Stimulated activated CD8-positive, alpha-beta memory T cell treated with anti-CD3 and anti-CD28 coated beads, Interleukin-12 subunit alpha, Interleukin-12 subunit beta, amount 100 ng/mL, for 24 hours (primary cell): ENCODE results near the gene ENTPD7.
"Not testable (repeated sequence)": the region's sequence is repeated elsewhere in the genome, so short reads cannot be mapped to it uniquely, and the experiment has no call there.

ENCODE experiments used
- DNase-seq: peaks from one replicate; pipeline ENCODE4 v3.0.0-alpha.2; 2020; ENCODE audit errors: extremely low read depth

Gene ENTPD7, protein sequence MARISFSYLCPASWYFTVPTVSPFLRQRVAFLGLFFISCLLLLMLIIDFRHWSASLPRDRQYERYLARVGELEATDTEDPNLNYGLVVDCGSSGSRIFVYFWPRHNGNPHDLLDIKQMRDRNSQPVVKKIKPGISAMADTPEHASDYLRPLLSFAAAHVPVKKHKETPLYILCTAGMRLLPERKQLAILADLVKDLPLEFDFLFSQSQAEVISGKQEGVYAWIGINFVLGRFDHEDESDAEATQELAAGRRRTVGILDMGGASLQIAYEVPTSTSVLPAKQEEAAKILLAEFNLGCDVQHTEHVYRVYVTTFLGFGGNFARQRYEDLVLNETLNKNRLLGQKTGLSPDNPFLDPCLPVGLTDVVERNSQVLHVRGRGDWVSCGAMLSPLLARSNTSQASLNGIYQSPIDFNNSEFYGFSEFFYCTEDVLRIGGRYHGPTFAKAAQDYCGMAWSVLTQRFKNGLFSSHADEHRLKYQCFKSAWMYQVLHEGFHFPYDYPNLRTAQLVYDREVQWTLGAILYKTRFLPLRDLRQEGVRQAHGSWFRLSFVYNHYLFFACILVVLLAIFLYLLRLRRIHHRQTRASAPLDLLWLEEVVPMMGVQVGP

DNA sequence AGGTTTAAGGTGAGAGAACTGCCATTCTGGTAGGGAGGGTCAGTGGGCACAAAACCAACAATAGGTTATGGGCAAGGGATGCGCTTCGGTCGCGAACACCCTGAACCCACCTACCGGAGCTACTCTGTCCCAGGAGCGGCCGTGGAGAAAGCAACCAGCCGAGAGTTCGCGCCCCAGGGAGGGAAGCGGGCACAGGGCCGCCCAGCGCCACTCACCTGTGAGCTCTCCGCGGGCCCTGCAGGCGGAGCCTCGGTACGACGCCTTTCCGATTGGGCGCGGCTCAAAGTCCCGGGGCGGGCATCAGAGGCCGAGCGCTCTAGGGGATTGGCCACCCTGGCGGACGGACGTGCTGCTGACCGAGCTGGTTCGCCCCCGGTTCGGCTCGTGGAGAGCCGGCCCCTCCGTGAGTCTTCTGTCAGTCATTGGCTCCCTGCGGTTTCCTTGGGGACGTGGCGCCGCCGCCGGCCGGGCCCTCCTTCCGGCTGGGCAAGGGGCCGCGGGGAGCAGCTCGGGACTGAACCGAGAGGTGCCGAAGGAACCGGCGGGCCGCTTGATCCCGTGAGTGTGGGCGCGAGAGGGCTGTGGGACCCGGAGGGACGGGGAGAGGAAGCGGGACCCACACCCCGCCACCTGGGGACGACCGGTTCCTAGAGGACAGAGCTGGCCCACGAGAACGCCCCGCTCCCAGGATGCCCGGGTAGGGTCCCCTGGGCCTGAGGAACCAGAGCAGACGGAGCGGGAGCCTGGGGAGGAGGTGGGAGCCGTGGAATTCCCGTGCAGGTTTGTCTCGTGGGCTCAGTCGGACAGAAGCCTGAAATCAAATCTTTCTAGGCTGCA lies at the start of gene ENTPD7:
ENTPD7 (plus strand) TSS at position 479 of the 837 bp plus-strand sequence. CDS start 448 bp downstream, outside the sequence.
- peak; percentile 81 for DNase-seq

DNA sequence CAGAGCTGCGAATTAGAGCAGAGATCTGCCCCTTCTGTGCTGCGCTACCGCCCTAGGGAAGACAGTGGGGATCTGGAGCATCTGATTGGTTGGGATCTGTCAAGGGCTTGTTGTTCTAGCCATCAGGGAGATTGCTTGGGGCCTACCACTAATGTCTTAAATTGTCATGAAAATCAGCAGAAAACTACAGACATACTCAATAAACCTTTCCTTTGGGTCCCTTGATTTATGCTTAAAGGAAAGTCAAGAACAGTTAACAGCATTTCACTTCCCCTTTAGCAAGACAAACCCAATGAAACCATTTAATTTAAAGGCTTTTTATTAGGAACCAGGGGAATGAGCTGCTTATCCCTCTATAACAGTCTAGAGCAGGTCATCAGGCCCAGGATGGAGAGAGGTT lies 49.1 kb upstream of the ENTPD7 start:
- DNase-seq, result no peak

DNA sequence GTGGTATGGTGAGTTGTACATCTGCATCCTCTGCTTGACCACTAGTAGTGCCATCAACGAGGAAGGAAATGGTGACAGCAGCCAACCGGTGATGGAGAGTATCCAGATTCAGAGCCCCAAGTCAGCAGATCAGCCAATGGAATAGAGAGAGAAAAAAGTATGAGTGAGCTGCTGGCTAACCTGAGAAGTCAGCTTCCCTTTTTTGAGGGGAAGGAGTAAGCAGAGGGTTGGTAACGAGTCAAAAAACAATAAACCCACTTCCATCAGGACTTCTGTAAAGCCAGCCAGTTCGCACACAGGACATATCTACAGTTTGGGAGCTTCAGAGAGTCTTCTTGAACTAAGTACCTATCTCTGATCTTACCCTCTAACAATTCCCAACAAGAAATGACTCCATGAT lies 48.0 kb upstream of the ENTPD7 start:
- DNase-seq, result no peak

DNA sequence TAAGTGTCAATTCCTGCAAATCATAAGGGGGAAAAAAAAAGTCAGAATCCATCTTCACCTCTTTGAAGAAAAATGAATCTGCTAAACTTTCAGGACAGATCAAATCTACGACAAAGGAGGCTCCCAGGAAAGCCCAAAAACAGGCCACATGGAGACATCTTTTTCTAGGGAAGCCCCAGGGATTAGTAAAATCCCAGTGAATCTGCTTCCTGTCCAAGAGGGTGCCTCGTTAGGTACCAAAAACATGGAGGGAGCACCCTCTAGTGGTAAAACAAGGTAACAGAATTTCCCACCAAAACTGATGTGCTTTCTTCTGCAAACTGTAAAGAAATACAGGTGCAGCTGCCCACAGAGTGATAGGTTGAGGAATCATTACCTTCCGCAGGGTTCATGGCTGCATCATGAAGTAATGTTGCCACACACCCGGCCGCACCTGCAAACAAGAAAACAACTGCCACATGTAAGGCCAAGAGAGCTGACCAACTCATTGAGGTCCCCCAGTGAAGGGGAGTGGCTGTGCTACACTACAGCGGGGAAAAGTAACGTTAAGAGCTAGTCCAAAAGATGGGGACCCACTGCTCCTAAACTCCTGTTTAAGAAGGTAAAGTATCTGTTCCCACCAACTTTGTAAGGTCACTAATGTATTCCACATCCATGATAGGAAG lies 47.0 kb upstream of the ENTPD7 start:
- no peak for DNase-seq

DNA sequence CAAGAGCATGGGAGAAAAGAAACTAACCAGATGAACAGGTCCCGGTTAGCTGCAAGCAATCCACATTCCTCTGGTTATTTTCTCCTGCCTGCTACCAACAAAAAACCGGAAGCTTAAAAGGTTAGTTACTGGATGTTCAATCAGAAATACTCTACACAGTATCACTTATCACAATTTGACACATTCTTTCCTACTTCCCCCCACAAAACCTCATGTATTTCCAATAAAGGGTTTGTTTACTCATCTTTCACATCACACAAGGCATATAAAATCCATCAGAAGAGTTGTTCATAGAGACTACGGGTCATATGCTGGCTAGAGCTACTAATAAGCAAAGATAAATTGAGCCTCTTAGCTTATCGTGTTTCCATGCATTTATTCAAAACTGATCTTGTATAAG lies 43.9 kb upstream of the ENTPD7 start:
- no peak for DNase-seq

DNA sequence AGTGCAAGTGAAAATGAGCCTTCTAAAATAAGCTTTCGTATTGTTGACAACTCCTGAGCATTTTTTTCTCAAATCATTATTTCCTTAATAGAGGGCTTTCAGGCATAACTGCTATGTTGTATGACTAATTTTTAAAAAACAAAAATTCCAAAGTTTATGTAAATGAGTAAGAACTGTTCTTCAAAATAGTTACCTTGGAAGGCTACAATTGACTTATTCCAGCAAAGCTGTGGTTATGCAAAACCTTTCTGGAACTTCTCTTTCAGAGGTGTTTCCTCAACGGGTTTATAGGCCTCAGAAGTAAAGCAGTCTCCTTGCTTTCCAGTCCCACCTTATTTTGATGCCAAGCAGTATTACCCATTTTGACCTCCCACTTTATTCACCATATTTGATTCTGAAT lies 41.6 kb upstream of the ENTPD7 start:
- DNase-seq, result no peak

DNA sequence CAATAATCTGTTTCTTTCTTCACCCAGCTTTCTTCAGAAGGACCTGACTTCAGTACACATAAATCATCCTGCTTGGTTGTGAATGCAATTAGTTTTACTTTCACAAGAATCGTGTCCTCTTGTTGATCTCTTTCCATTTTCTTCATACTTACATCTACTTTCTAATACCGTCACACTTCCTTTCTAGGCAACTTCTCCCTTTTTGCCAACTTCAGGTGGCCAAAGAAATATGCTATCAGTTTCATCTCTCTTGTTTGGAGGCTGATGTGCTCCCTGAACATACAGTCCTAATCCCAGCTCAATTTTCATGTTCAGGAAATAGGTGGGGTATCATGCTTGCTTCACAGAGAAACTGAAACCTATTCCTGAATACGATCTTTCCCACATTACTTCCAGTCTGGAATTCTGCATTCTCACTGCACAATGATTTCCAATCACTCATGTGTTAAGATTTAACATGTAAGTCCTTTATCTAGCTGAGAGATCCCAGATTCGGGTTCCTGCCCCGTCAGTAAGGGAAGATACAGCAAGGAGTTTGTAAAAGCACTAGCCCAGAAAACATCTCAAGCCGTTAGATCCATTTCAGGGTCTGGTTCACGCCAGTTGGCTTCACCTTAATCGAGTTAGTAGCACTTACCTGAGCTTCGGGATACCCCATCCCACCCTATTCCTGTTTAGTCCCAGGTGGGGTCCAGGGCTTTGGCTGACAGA lies 40.1 kb upstream of the ENTPD7 start:
- no peak for DNase-seq

DNA sequence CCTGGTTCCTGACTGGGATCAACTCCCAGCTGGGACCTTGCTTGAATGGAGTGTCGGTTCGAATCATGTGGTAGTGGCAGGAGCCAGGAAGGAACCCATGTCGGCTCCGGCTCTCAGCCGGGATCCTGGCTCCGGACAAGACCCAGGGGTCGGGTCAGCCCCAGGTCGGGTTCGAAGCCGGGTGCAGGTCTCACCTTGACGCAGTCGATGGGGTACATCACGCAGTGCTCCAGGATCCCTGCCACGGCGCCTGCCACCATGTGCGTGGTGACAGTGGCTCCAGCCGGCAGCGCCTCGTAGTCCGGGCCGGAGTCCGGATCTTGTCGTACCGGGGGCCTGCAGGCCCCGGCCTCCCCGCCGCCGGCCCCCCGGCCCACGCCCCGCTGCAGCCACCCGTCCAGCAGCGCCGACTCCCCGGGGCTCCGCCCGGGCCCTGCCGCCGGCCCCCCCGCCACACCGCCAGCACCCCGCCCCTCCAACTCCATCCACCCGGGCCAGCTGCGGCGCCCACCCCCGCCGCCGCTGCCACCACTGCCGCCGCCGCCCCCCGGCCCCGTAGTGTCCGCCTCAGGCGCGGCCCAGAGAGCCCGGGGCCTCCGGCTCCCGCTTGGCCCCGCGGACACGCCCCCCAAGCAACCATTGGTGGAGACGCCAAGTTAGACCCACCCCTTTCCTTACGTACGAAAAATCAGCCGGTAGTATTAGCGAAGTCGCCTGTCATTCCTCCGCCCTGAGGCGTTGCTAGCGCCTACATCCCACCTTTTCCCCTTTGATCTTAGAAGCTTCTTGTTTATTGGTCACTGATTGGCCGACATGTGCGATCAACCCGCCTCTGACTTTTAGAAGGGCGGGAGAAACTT lies 39.2 kb upstream of the ENTPD7 start, which contains the start of gene SLC25A28:
SLC25A28 (minus strand) TSS at position 589 of the 860 bp plus-strand sequence; CDS start at position 485, 104 bp downstream.
- peak; percentile 84 for DNase-seq

DNA sequence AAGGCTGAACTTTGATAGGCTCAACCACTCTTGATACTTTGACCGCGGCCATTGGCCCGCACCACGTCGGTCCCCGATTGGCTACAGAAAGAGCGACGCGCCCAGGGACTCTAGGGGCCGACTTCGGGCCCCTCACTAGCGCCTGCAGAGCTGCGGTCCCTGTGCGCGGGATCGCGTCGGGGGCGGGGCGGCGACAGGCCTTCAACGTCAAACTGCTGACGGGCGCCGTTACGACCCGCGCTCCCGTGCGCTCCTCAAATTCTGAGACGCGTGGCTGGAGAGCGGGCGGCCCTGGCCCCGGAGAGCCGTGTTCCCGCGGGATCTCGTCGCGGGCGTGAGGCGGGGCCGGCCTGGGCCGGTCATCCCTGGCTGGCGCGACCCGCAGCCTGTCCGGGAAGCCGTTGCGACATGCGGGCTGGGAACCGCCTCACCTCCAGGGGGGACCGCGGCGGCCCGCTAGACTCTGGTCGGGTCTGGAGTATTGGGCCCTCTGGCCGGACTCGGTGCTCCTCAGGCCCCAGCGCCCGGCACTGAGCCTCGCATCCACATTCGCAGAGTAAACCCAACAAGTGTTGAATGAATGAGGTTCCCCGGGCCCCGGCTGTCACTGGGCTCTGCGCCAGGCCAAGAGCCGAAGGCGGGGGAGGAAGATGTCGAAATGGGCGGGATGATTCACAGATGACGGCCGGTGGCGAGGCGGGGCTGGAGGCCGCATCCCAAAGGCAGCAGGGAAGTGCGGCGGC lies 38.4 kb upstream of the ENTPD7 start:
- peak; percentile 81 for DNase-seq

DNA sequence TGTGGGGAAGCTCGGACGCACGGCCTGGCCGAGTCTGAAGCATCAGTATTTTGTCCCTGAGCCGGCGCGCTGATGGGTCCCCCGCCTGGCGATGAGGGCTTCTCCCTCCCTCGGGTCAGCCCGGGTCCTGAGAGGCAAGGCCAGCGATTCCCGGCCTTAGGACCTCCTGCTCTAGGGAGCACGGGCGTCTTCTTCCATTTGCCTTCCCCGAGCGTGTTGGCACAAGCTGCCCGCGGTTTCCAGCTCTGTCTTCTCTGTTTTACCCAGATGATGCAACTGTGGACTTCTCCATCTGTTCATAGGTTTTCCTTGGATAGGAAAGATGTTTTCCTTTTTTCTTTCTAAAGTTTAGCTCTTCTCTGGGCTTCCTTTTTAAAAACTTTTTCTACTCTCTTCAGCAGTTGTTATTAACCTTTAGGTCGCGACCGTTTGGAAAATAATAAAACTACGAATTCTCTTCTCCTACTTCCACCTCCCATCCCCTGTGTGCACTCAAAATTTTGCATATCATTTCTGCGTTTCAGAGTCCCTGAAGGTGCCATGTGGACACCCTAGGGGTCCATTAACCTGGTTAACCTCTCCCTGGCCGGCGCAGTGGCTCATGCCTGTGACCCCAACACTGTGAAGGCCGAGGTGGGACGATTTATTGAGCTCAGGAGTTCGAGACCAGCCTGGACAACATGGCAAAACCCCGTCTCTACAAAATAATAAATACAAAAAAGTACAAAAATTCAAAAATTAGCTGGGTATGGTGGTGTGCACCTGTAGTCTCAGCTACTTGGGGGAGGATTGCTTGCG lies 37.7 kb upstream of the ENTPD7 start:
- DNase-seq, result no peak

DNA sequence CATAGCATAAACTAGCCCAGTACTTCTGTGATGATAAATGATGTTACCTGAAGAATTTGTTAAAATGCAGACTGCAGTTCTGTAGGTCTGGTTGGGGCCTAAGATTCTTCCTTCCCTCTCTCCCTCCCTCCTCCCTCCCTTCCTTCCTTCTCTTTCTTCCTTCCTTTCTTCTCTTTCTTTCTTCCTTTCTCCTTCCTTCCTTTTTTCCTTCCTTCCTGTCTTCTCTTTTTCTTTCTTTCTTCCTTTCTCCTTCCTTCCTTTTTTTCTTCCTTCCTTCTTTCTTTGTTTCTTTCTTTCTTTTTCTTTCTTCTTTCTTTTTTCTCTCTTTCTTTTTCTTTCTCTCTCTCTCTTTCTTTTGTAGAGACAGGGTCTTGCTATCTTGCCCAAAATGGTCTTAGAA lies 35.4 kb upstream of the ENTPD7 start:
- no peak for DNase-seq

DNA sequence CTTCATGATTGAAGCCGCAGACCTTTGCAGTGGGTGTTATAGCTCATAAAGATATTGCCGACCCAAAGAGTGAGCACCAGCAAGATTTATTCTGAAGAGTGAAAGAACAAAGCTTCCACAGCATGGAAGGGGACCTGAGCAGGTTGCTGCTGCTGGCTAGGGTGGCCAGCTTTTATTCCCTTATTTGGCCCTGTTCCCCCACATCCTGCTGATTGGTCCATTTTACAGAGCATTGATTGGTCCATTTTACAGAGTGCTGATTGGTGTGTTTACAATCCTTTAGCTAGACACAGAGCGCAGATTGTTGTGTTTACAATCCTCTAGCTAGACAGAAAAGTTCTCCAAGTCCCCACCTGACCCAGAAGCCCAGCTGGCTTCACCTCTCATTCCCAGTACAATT lies 34.2 kb upstream of the ENTPD7 start:
- not testable (repeated sequence) for DNase-seq

DNA sequence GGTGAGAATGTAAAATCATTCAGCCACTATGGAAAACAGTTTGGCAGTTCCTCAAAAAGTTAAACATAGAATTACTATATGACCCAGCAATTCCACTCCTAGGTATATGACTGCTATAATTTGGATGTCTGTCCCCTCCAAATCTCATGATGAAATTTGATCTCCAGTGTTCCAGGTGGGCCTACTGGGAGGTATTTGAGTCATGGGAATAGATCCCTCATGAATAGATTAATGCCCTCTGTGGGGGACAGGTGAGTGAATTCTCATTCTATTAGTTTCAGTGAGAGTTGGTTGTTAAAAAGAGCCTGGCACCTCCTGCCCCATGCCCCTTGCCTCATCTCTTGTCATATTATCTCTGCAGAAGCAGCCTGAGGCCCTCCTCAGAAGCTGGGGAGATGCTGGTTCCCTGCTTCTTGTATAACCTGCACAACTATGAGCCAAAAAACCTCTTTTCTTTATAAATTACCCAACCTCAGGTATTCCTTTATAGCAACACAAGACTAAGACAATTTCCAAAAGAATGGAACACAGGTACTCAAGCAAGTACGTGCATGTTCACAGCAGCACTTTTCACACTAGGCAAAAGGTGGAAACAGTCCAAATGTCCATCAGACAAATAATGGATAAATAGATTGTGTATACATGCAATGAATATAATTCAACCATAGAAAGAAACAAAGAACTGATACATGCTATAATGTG lies 30.2 kb upstream of the ENTPD7 start:
- DNase-seq, result no peak

DNA sequence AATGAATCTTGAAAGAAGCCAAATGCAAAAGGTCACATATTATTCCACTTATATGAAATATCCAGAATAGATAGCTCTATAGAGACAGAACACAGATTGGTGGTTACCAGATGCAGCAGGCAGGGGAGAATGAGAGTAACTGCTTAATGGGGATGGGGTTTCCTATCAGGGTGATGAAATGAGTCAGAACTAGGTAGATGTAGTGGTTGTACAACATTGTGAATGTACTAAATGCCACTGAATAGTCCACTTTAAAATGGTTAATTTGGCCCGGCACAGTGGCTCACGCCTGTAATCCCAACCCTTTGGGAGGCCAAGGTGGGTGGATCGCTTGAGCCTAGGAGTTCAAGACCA lies 29.7 kb upstream of the ENTPD7 start:
- DNase-seq, result no peak

DNA sequence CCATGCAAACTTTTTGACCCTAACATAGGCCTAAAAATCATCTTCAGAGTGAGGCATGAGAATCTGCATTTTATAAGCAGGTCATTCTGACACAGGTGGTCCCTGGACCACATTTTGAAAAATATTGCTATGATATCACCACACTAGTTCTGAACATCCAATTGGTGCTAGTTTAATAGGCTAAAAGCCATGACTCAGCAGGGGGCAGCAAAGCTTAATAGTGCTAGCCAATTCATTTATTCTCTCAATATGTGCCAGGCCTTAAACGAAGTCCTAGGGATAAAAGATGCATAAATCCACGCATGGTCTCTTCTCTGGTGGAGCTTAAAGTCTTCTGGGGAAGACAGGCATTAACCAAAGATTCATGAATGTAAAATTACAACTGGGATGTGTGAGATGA lies 28.9 kb upstream of the ENTPD7 start:
- DNase-seq, result no peak

DNA sequence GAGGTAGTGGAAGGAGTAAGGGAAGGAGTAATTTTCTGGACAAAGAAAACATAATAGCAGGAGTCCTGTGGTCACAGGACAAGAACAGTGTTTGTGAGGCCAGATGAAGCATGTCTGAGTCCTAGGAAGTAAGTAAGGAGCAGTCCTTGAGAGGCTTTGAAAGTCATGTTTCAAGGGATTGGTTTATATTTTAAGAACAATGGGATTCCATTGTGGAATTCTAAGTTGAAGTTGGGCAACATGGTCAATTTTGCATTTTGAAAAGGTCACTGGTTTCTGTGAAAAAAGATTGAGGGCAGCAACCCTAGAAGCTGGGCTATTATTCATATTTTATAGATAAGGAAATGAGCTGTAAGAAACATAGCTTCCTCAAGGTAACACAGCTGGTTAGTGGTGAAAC lies 28.3 kb upstream of the ENTPD7 start:
- DNase-seq, result no peak

DNA sequence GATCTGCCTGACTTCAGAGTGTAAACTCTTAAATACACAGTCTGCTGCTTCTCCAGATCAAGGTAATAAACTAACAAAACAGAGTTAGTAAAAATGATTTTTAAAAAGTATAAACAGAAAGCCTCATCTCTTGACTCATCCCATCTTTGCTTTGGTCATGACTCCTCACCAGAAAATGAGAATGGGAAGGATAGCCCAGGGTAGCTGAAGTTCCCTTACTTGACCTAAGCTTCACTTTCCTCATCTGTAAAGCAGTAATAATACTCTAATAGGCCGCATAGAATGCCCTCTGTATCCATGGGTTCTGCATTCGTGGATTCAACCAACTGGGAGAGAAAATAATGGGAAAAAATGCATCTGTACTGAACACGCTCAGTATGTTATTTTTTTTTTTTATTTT lies 27.8 kb upstream of the ENTPD7 start:
- DNase-seq, result no peak

DNA sequence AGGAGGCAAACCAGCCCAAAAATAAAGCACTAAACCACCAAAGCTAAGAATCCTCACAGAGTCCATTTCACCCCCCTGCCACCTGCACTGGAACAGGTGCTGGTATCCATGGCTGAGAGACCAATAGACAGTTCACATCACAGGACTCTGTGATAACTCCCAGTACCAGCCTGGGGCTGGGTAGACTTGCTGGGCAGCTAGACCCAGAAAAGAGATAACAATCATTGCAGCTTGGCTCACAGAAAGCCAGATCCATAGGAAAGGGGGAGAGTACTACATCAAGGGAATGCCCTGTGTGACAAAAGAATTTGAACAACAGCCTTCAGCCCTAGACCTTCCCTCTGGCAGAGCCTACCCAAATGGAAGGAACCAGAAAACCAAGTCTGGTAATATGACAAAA lies 25.5 kb upstream of the ENTPD7 start:
- no peak for DNase-seq
